KMS-11 (cell line): Measurements from ENCODE around the gene STIMATE.

ENCODE experiments used
- H2AFZ ChIP-seq: fragments of 200-600 bp; sonication (generic); 2 replicates; pipeline ENCODE4 v1.6.1; 2016; ENCODE audit warnings: antibody characterized with exemption, mixed run types, low read depth
- H3K27ac ChIP-seq: fragments of 200-600 bp; sonication (generic); 2 replicates; pipeline ENCODE4 v1.6.1; 2016; ENCODE audit warnings: mild to moderate bottlenecking, mixed run types
- H3K27me3 ChIP-seq: fragments of 200-600 bp; sonication (generic); 2 replicates; pipeline ENCODE4 v1.6.1; 2017; ENCODE audit warnings: mild to moderate bottlenecking, low read depth, mixed run types, moderate library complexity; ENCODE audit not compliant: insufficient read depth
- H3K36me3 ChIP-seq: fragments of 200-600 bp; sonication (generic); 2 replicates; pipeline ENCODE4 v1.6.1; 2017; ENCODE audit warnings: mild to moderate bottlenecking, mixed run types; ENCODE audit not compliant: insufficient read depth
- H3K4me1 ChIP-seq: fragments of 200-600 bp; sonication (generic); 2 replicates; pipeline ENCODE4 v1.6.1; 2016; ENCODE audit warnings: mild to moderate bottlenecking, low read depth, mixed run types; ENCODE audit not compliant: poor library complexity, severe bottlenecking
- H3K4me2 ChIP-seq: fragments of 200-600 bp; sonication (generic); 2 replicates; pipeline ENCODE4 v1.7.0; 2016; ENCODE audit warnings: mild to moderate bottlenecking, mixed run types
- H3K4me3 ChIP-seq: fragments of 200-600 bp; sonication (generic); IDR thresholded peaks from 2 replicates; pipeline ENCODE4 v1.6.1; 2017; ENCODE audit warnings: low read depth, low read length, mixed read lengths; ENCODE audit not compliant: insufficient read depth
- H3K79me2 ChIP-seq: fragments of 200-600 bp; sonication (generic); 2 replicates; pipeline ENCODE4 v1.6.1; 2016; ENCODE audit warnings: low read depth, mixed run types; ENCODE audit not compliant: insufficient read depth
- H3K9ac ChIP-seq: fragments of 200-600 bp; sonication (generic); 2 replicates; pipeline ENCODE4 v1.6.1; 2016; ENCODE audit warnings: mild to moderate bottlenecking, mixed run types
- H4K20me1 ChIP-seq: fragments of 200-600 bp; sonication (generic); 2 replicates; pipeline ENCODE4 v1.6.1; 2016; ENCODE audit warnings: mild to moderate bottlenecking, mixed run types; ENCODE audit not compliant: insufficient read depth
- CTCF ChIP-seq: fragments of 200-600 bp; sonication (generic); conservative IDR thresholded peaks from 2 replicates; pipeline ENCODE4 v1.6.1; 2017; ENCODE audit warnings: low read depth, mild to moderate bottlenecking, antibody characterized with exemption, low read length, moderate library complexity, mixed read lengths

STIMATE gene

GRCh38 chr3:52836986-52837385, 60.4 kb downstream of the STIMATE start:
- Histone ChIP-seq H3K27ac (no peak overlapping the region), H3K27me3 (no peaks in the 10 kb centered on the region), H4K20me1 (no peaks in the 10 kb centered on the region), H3K4me3 (no peak overlapping the region), H3K79me2 (no peaks in the 10 kb centered on the region), H3K4me1 (no peaks in the 10 kb centered on the region), H3K4me2 (no peak overlapping the region), H3K9ac (no peak overlapping the region), H3K36me3 (no peaks in the 10 kb centered on the region), H2AFZ (no peak overlapping the region)
- TF ChIP-seq CTCF: no peak

- TF ChIP-seq CTCF: no peak
- no peak overlapping the region for H3K9ac ChIP-seq
- H3K27me3 ChIP-seq: no peaks in the 10 kb centered on the region
- H3K4me2 ChIP-seq: no peak overlapping the region
- H4K20me1 ChIP-seq: no peaks in the 10 kb centered on the region
- no peaks in the 10 kb centered on the region for H3K79me2 ChIP-seq
- no peaks in the 10 kb centered on the region for H3K36me3 ChIP-seq
- no peaks in the 10 kb centered on the region for H3K4me1 ChIP-seq
- no peak overlapping the region for H2AFZ ChIP-seq
- no peak overlapping the region for H3K4me3 ChIP-seq
- H3K27ac ChIP-seq: no peak overlapping the region
These were observed 60.9 kb downstream of the STIMATE start for GRCh38 chr3:52836471-52836845.

- Histone ChIP-seq H2AFZ (no peak overlapping the region), H3K4me2 (no peak overlapping the region), H3K27me3 (no peaks in the 10 kb centered on the region), H4K20me1 (no peaks in the 10 kb centered on the region), H3K4me3 (no peak overlapping the region), H3K9ac (no peak overlapping the region), H3K4me1 (no peaks in the 10 kb centered on the region), H3K36me3 (no peaks in the 10 kb centered on the region), H3K27ac (no peak overlapping the region), H3K79me2 (no peaks in the 10 kb centered on the region)
- TF ChIP-seq CTCF: no peak
These were observed 61.4 kb downstream of the STIMATE start for GRCh38 chr3:52835766-52836470.

GRCh38 chr3:52834871-52835501, 62.4 kb downstream of the STIMATE start, which contains the start of gene MUSTN1:
TSS of gene MUSTN1 (minus strand) at chr3:52835019. CDS start at chr3:52834948, 71 bp downstream.
- TF ChIP-seq CTCF: no peak
- Histone ChIP-seq H3K4me3 (no peak within 1 kb of the TSS), H2AFZ (no peak within 1 kb of the TSS), H3K27me3 (no peaks in the 10 kb centered on the region), H3K4me2 (no peak within 1 kb of the TSS), H3K4me1 (no peaks in the 10 kb centered on the region), H3K27ac (no peak within 1 kb of the TSS), H4K20me1 (no peaks in the 10 kb centered on the region), H3K79me2 (no peaks in the 10 kb centered on the region), H3K36me3 (no peaks in the 10 kb centered on the region), H3K9ac (no peak within 1 kb of the TSS)
